Ovary (tissue), 3 donors: ENCODE data around the gene HNRNPA3.

Experiments
- EP300 ChIP-seq: sonication (generic); formaldehyde crosslinking; IDR thresholded peaks from one replicate; pipeline ENCODE4 v1.6.1; 2017; ENCODE audit warnings: antibody characterized with exemption
- POLR2A ChIP-seq: fragments of 450-650 bp; IDR thresholded peaks from one replicate; pipeline ENCODE4 v1.6.1; 2017; ENCODE audit warnings: antibody characterized with exemption, mild to moderate bottlenecking, moderate library complexity
- TF ChIP-seq, protein P1 (sequence below), 3 donors: fragments of 450-650 bp in 2 of 3; fragments of 200-600 bp in 1 of 3; IDR thresholded peaks; one replicate each; pipeline versions ENCODE4 v1.5.1 to v1.8.0; 2016 to 2022; ENCODE audit warnings: antibody characterized with exemption in 3 of 3, mild to moderate bottlenecking in 1 of 3
- donor health status: DM: no; HTN: no; CAD: no.

DNA sequence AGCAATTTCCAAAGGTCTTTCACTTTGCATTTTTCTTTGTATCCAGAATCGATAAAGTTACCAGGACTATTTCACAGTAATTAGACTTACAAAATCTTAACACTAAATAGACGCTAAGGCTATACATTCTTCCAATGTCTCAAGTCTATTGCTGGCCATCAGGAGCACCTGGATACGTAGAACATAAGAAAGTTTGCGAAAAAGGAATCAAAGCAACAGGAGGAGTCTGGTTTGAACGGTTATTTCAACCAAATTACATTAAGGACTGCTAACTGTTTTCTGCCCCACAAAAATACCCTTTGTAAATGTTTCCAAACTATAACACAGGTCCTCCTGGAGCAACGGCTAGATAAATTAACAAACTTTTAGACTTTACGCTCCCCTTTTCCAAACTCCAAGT lies 1.4 kb upstream of the HNRNPA3 start:
- TF ChIP-seq, protein P1, sequence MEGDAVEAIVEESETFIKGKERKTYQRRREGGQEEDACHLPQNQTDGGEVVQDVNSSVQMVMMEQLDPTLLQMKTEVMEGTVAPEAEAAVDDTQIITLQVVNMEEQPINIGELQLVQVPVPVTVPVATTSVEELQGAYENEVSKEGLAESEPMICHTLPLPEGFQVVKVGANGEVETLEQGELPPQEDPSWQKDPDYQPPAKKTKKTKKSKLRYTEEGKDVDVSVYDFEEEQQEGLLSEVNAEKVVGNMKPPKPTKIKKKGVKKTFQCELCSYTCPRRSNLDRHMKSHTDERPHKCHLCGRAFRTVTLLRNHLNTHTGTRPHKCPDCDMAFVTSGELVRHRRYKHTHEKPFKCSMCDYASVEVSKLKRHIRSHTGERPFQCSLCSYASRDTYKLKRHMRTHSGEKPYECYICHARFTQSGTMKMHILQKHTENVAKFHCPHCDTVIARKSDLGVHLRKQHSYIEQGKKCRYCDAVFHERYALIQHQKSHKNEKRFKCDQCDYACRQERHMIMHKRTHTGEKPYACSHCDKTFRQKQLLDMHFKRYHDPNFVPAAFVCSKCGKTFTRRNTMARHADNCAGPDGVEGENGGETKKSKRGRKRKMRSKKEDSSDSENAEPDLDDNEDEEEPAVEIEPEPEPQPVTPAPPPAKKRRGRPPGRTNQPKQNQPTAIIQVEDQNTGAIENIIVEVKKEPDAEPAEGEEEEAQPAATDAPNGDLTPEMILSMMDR (IDR thresholded peaks at IDR 0.05) = no peak
- TF ChIP-seq POLR2A (no peak), EP300 (no peak)
